ENCODE data around the gene MANF.
A peak's percentile ranks its signal among the peaks of the same experiment; 100 is the strongest.
"Not testable (repeated sequence)": the region's sequence is repeated elsewhere in the genome, so short reads cannot be mapped to it uniquely, and the experiment has no call there.

The MANF gene

GRCh38 chr3:51373658-51374421 lies 11.3 kb upstream of the MANF start:
- DNase-seq (ENCODE audit: low read depth in 2 of 2): no peak

GRCh38 chr3:51374456-51374855 lies 10.6 kb upstream of the MANF start:
- no peak for DNase-seq (ENCODE audit: low read depth in 2 of 2)

GRCh38 chr3:51375136-51375535 lies 10.0 kb upstream of the MANF start:
- no peak for DNase-seq (ENCODE audit: low read depth in 2 of 2)

- DNase-seq (ENCODE audit: low read depth in 2 of 2): no peak
These were observed 9.5 kb upstream of the MANF start for GRCh38 chr3:51375571-51375970.

- no peak for DNase-seq (ENCODE audit: low read depth in 2 of 2)
These were observed 7.0 kb upstream of the MANF start for GRCh38 chr3:51378065-51378464.

- DNase-seq (ENCODE audit: low read depth in 2 of 2): no peak
These were observed 6.4 kb upstream of the MANF start for GRCh38 chr3:51378726-51379125.

GRCh38 chr3:51379301-51379700 lies 5.8 kb upstream of the MANF start:
- DNase-seq (ENCODE audit: low read depth in 2 of 2): no peak

- DNase-seq (ENCODE audit: low read depth in 2 of 2): no peak
These were observed 5.2 kb upstream of the MANF start for GRCh38 chr3:51379746-51380455.

GRCh38 chr3:51380601-51381332 lies 4.3 kb upstream of the MANF start:
- DNase-seq (ENCODE audit: low read depth in 2 of 2): no peak

- DNase-seq (ENCODE audit: low read depth in 2 of 2): no peak
These were observed 3.8 kb upstream of the MANF start for GRCh38 chr3:51381333-51381705.

- no peak for DNase-seq (ENCODE audit: low read depth in 2 of 2)
These were observed 2.9 kb upstream of the MANF start for GRCh38 chr3:51382076-51382745.

- no peak for DNase-seq (ENCODE audit: low read depth in 2 of 2)
These were observed 2.0 kb upstream of the MANF start for GRCh38 chr3:51382947-51383578.

- no peak for DNase-seq (ENCODE audit: low read depth in 2 of 2)
These were observed 901 bp upstream of the MANF start for GRCh38 chr3:51384055-51384725.

- DNase-seq (ENCODE audit: low read depth in 2 of 2): no peak
These were observed 565 bp downstream of the MANF start for GRCh38 chr3:51385621-51386091.

- DNase-seq (ENCODE audit: low read depth in 2 of 2): no peak
These were observed 1.2 kb downstream of the MANF start for GRCh38 chr3:51386159-51386851.

- DNase-seq (ENCODE audit: low read depth in 2 of 2): no peak
These were observed 1.8 kb downstream of the MANF start for GRCh38 chr3:51386852-51387229.

GRCh38 chr3:51387281-51387680 lies 2.2 kb downstream of the MANF start:
- DNase-seq (ENCODE audit: low read depth in 2 of 2): not testable (repeated sequence)

GRCh38 chr3:51388286-51389029 lies 3.4 kb downstream of the MANF start:
- no peak for DNase-seq (ENCODE audit: low read depth in 2 of 2)

- peak in 1 of 2 donors; percentile 41 for DNase-seq (ENCODE audit: low read depth in 2 of 2)
These were observed 4.5 kb downstream of the MANF start for GRCh38 chr3:51389423-51390183.
